Activated CD8-positive, alpha-beta memory T cell treated with anti-CD3 and anti-CD28 coated beads for 4 hours (primary cell): ENCODE measurements around the gene CACNA1A.
"Not testable (repeated sequence)": the region's sequence is repeated elsewhere in the genome, so short reads cannot be mapped to it uniquely, and the experiment has no call there.

Experiments used
- DNase-seq, 2 donors: peaks; one replicate each; pipeline ENCODE4 v3.0.0-alpha.2; 2020; ENCODE audit warnings: low read depth in 2 of 2

Gene CACNA1A

DNA sequence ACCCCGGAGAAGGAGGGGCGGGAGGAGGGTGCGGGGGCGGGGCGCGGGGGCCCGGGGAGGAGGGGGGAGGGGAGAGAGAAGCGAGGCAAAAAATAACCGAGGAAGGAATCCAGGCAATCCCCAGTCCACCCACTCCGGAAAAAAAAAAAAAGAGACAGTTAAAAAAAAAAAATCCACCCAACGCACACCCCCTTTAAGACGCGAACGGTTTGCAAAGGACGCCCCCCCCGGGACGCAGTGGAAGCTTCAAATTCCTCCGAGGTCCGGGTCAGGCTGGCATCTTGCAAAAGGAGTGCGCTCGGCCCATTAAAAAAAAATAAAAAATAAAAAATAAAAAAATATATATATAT lies at the start of gene CACNA1A:
CACNA1A (minus strand) TSS at position 9 of the 350 bp plus-strand sequence. CDS start 255 bp downstream, outside the sequence.
- no peak for DNase-seq

GRCh38 chr19:13554506-13555240 lies 48.4 kb upstream of the CACNA1A start:
- no peak for DNase-seq

GRCh38 chr19:13553880-13554400 lies 47.7 kb upstream of the CACNA1A start:
- DNase-seq: no peak

- DNase-seq: no peak
These were observed 41.9 kb upstream of the CACNA1A start for GRCh38 chr19:13548131-13548530.

DNA sequence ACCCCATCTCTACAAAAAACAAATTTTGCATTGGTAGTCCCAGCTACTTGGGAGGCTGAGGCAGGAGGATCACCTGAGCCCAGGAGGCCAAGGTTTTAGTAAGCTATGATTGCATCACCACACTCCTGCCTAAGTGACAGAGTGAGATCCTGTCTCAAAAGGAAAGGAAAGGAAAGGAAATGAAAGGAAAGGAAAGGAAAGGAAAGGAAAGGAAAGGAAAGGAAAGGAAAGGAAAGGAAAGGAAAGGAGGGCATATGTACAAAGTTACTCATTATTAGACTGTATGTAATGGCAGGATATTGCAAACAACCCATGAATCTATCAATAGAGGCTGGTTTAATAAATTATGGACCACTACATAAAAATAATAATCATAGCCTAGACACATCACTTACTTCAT lies 40.8 kb upstream of the CACNA1A start:
- DNase-seq: no peak

GRCh38 chr19:13544423-13544822 lies 38.1 kb upstream of the CACNA1A start:
- DNase-seq: no peak

GRCh38 chr19:13541554-13541953 lies 35.3 kb upstream of the CACNA1A start:
- DNase-seq: no peak

GRCh38 chr19:13539332-13539731 lies 33.1 kb upstream of the CACNA1A start:
- no peak for DNase-seq

DNA sequence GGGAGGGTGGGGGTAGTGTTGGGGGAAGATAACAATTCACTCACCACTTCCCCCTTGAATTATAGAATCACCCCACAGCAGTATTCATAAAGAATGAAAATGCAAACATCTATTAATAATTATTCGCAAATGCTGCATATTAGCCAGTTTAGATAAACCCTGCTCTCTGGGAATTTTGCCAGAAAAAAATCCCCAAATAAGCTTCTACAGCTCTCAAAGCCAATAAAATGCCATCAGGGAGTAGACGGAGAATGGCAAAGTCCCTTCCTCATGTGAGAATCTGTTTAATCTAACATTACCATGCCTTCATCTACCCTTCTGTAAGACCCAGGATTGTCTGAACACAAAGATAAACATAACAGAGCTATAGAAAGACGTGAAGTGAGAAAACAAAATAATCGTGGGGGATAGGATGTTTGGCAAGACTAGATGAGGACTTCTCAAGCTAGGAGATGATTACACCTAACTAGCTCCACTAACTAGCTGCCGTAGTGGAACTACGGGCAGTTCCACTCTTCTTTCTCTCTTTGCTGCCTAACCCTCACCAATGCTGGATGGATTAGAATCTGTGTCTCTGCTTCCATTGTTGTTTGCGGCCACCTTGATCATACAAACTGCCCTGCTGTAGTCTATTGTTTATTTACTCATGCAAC lies 32.4 kb upstream of the CACNA1A start:
- DNase-seq: no peak

- no peak for DNase-seq
These were observed 31.2 kb upstream of the CACNA1A start for GRCh38 chr19:13537454-13537853.

DNA sequence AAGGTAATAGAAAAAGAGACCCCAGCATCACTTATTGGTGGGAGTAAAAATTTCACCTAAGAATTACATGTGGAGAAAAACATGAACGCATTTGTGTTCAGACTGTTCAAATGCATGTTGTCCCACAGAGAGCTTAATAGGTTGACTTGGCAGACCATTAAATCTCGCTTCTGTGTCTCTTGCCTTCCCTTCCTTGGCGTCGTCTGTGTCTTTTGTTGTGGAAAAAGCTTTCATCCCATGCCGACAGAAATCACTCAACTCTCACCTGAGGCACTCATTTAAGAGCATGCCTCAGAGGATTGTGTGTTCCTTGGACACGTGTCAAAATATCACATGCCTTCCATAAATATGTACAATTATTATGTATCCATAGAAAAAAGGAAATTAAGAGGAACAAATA lies 24.4 kb upstream of the CACNA1A start:
- DNase-seq: no peak

DNA sequence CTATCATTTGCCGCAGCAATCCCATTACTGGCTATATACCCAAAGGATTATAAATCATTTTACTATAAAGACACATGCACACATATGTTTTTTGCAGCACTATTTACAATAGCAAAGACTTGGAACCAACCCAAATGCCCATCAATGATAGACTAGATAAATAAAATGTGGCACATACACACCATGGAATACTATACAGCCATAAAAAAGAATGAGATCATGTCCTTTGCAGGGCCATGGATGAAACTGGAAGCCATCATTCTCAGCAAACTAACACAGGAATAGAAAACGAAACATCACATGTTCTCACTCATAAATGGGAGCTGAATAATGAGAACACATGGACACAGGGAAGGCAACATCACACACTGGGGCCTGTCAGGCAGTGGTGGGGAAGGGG lies 23.4 kb upstream of the CACNA1A start:
- DNase-seq: not testable (repeated sequence)

DNA sequence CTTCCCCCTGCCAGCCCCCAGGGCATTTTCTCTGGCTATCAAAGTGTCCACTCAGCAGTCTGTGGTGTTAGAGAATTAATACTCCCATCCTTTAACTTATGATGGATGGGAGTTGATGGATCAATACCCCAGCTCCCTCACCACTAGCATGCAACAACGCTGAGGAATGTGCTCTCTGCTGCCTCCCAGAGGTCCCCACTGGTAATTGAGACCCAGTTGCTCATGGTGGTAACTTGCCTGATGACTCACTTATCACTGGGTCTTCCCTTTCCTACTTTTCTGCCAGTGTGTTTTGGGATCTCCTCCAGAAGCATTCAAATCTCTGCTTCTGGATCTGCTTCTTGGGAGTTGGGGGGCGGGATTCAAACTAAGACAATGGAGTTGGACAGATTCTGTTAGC lies 20.3 kb upstream of the CACNA1A start:
- DNase-seq: no peak

GRCh38 chr19:13521066-13521465 lies 14.8 kb upstream of the CACNA1A start:
- no peak for DNase-seq

DNA sequence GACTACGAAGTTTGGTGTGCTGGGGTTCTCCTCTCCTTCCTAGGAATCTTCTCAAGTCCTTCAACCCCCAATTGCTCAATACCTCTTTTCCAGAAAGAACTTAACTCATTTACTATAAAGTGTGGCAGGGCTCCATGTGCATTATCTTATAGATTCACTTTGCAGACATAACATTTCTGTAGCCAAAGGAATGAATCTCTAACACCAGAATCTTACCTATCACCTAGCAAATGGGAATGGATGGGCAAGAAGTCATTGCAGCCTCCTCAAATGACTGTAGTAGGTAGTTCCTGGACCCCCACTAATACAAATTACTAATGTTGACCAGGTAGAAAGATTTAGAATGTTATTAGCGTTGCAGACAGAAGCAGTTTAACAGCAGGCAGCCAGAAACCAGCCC lies 5.7 kb upstream of the CACNA1A start:
- DNase-seq: no peak

- DNase-seq: no peak
These were observed 853 bp upstream of the CACNA1A start for GRCh38 chr19:13507053-13507611.

GRCh38 chr19:13505761-13506470 lies 363 bp downstream of the CACNA1A start:
- no peak for DNase-seq

DNA sequence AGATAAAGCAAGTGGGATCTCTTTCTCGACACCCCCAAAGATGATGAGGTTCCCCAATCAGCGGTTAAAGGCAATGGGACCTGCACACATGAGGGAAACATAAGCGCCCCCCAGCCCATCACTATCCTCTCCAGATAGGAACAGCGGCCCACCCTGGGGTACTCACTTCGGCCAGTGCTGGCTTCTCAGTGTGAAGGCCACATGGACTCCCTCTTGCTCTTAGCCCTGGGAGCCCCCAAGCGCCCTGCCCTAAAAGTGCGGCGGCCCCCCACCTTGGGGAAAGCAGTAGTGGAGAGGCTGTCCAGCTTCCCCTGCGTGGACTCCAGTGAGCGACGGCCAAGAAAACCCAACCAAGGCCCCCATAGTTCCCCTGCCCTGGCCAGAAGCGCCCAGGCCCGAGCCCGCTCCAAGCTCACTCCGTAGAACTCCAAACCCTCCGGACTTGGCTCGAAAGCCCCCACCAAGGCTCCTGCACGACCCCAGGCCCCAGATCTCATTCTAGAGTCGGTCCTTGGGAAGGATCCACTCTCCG lies 1.0 kb downstream of the CACNA1A start:
- no peak for DNase-seq

DNA sequence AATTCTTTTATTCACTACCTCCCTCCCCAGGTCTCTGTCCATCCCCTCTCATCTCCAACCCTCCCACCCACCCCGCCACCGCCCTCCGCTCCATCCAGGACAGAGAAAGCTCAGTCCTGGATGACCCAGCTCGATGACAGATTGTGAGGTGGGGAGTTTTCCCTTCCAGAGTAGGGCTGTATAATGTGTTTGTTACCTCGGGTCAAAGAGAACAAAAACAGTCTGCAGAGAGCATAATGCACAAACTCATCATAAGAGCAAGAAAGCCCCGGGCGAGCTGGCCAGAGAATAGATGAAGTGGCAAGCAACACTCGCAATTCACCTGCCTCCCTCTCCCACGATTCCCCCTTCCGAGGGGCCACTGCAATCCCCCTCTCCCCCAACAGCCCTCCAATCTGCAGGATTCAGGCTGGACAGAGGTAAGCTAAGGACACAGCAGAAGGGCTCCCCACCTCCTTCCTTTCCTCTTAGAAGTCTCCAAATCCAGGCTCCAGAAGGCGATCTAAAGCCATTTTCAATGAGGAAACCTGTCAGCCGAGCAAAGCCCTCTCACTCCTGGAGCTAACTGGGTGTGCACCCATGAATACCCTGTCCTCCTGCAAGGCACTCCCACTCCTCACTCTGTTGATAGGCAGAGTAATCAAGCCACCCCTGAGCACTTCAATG lies 2.6 kb downstream of the CACNA1A start:
- no peak for DNase-seq

- DNase-seq: no peak
These were observed 4.0 kb downstream of the CACNA1A start for GRCh38 chr19:13502231-13502630.

DNA sequence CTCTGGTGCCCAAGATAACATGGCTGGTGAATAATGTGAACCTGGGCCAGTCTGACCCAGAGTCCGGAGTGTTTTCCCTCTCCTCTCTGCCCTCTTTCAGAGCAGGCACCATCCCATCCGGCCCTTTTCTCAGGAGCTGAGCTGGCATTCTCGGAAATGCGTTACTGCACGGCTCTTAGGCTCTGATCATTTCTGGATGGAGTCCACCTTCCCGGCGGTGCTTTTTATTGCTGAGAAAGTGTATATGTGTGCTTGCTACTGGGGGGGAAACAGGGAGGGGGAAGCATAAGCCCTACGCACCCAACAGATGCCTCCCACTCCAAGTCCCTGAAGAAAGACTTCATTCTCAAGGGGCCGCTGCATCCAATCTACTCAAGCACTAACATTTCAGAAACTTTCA lies 6.6 kb downstream of the CACNA1A start:
- DNase-seq: no peak
